OCI-LY7 (cell line): Measurements from ENCODE around the gene TRDN. TPM values are rescaled to one million over a fixed set of nuclear protein-coding genes. Genes with fewer than 3 reads are reported as not detected.

Experiments
- BruUV-seq: library from RNA; stranded (reverse); fragments of 400-500 nt; replicated peaks from 2 replicates; lab custom pipeline; 2021; lab: Mats Ljungman, UMichigan
- CTCF ChIA-PET: fragments of 300-600 bp; sonication (Branson Sonifier 250); formaldehyde crosslinking; loops from one replicate; lab custom pipeline; 2022; ENCODE audit warnings: antibody characterized with exemption; ENCODE audit not compliant: unreplicated experiment; lab: Charles Lee
- POLR2A ChIA-PET: fragments of 300-600 bp; sonication (Branson Sonifier 250); formaldehyde crosslinking; loops from one replicate; lab custom pipeline; 2022; ENCODE audit warnings: antibody characterized with exemption; lab: Charles Lee
- DNase-seq: peaks from one replicate; pipeline ENCODE4 v3.0.0-alpha.2; 2015; ENCODE audit warnings: low spot score
- H2AFZ ChIP-seq: fragments of 200-600 bp; sonication (generic), shearing (Covaris generic); 2 replicates; pipeline ENCODE4 v1.6.1; 2014; ENCODE audit warnings: mild to moderate bottlenecking, antibody characterized with exemption, low read length, moderate library complexity
- H3K27ac ChIP-seq: fragments of 200-600 bp; sonication (generic); 2 replicates; pipeline ENCODE4 v1.5.1; 2014; ENCODE audit warnings: mixed run types, low read depth, mild to moderate bottlenecking, moderate library complexity, low read length, inconsistent platforms; ENCODE audit not compliant: poor library complexity, severe bottlenecking
- H3K36me3 ChIP-seq: fragments of 200-600 bp; sonication (generic); 2 replicates; pipeline ENCODE4 v1.6.1; 2014; ENCODE audit warnings: mild to moderate bottlenecking, antibody characterized with exemption, low read length, moderate library complexity, mixed read lengths; ENCODE audit not compliant: insufficient read depth
- H3K4me1 ChIP-seq: fragments of 200-600 bp; sonication (generic); 2 replicates; pipeline ENCODE4 v1.5.1; 2014; ENCODE audit warnings: mild to moderate bottlenecking, low read length; ENCODE audit not compliant: insufficient read depth, poor library complexity, severe bottlenecking
- H3K4me2 ChIP-seq: fragments of 200-600 bp; sonication (generic); 2 replicates; pipeline ENCODE4 v1.6.1; 2014; ENCODE audit warnings: mild to moderate bottlenecking, low read length
- H3K4me3 ChIP-seq: fragments of 200-600 bp; sonication (generic); 2 replicates; pipeline ENCODE4 v1.5.1; 2014; ENCODE audit warnings: mild to moderate bottlenecking, low read depth, low read length; ENCODE audit not compliant: poor library complexity, severe bottlenecking
- H3K79me2 ChIP-seq: fragments of 200-600 bp; sonication (generic); 2 replicates; pipeline ENCODE4 v1.6.1; 2016; ENCODE audit warnings: low read depth, mild to moderate bottlenecking, low read length, moderate library complexity, mixed read lengths; ENCODE audit not compliant: insufficient read depth
- H3K9me2 ChIP-seq: fragments of 200-600 bp; sonication (generic); 2 replicates; pipeline ENCODE4 v1.6.1; 2016; ENCODE audit warnings: mild to moderate bottlenecking, low read length, mixed read lengths; ENCODE audit not compliant: insufficient read depth
- H3K9me3 ChIP-seq: fragments of 200-600 bp; sonication (generic); 2 replicates; pipeline ENCODE4 v1.6.1; 2014; ENCODE audit warnings: mild to moderate bottlenecking, mixed run types, low read length, mixed read lengths
- H4K20me1 ChIP-seq: fragments of 200-600 bp; sonication (generic); 2 replicates; pipeline ENCODE4 v1.6.1; 2014; ENCODE audit warnings: mild to moderate bottlenecking, antibody characterized with exemption, low read length, moderate library complexity, mixed read lengths; ENCODE audit not compliant: insufficient read depth
- CTCF ChIP-seq: fragments of 200-600 bp; sonication (generic); conservative IDR thresholded peaks from 2 replicates; pipeline ENCODE4 v1.5.1; 2014; ENCODE audit warnings: mild to moderate bottlenecking, antibody characterized with exemption, low read length, moderate library complexity, mixed read lengths
- EZH2phosphoT487 ChIP-seq: fragments of 200-600 bp; sonication (generic); IDR thresholded peaks from 2 replicates; pipeline ENCODE4 v1.6.1; 2018; ENCODE audit warnings: low read depth, borderline replicate concordance, mild to moderate bottlenecking, mixed run types, antibody characterized with exemption, low read length, moderate library complexity, mixed read lengths
- intact Hi-C: fragments of 100-400 bp; cut with micrococcal nuclease; formaldehyde crosslinking; loops from one replicate; pipeline ENCODE4 v1.10.0; 2022; ENCODE audit not compliant: unreplicated experiment
- total RNA-seq, 2 experiments: library from RNA; depleted of rRNA in 1 of 2; stranded (reverse); fragments of >200 nt in 1 of 2; shearing (Covaris generic) in 1 of 2; gene quantifications; 2 replicates each; pipeline ENCODE4 v1.2.3, GENCODE V29; 2014 to 2022

The TRDN gene
- total RNA-seq, 2 experiments from 2014 or later: not detected

DNA sequence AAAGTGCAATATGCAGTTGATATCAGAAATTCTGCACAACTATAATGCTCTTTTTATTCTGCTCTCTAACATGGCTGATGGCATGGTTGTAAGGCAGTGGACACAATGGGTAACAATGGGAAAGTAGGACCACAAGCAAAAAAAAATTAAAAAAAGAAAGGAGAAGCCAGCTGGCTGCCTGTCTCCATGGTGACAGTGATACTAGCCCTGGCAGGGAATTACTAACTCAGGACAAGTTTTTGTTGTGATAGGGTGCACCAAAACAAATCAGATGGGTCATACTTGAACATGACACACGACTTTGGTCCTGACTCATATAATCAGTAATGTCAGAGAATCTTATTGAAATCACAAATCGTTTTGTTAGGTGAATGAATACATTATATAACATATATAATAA lies 169.4 kb downstream of the TRDN start:
- H4K20me1 ChIP-seq: no peaks in the 10 kb centered on the region
- no peak for TF ChIP-seq CTCF
- TF ChIP-seq EZH2phosphoT487: no peak
- ChIA-PET CTCF (no interaction called here), POLR2A (no interaction called here)
- no peaks in the 10 kb centered on the region for H3K4me1 ChIP-seq
- H3K27ac ChIP-seq: no peak overlapping the region
- H3K4me2 ChIP-seq: no peak overlapping the region
- DNase-seq: no peak
- no peaks in the 10 kb centered on the region for H3K9me2 ChIP-seq
- BruUV-seq: no TSS peak
- no peaks in the 10 kb centered on the region for H3K9me3 ChIP-seq
- no peaks in the 10 kb centered on the region for H3K79me2 ChIP-seq
- H3K4me3 ChIP-seq: no peak overlapping the region
- intact Hi-C loops: no loop called here
- no peak overlapping the region for H2AFZ ChIP-seq
- no peaks in the 10 kb centered on the region for H3K36me3 ChIP-seq

GRCh38 chr6:123462152-123462551 lies 174.6 kb downstream of the TRDN start:
- intact Hi-C loops: no loop called here
- BruUV-seq: no TSS peak
- ChIA-PET POLR2A (interaction anchor here (0.5 kb wide), 1 partner anchor 578 kb away, joined by 3 read pairs; no protein-coding TSS in a partner anchor), CTCF (no interaction called here)
- no peaks in the 10 kb centered on the region for H3K36me3 ChIP-seq
- H3K4me2 ChIP-seq: no peak overlapping the region
- no peaks in the 10 kb centered on the region for H3K4me1 ChIP-seq
- TF ChIP-seq EZH2phosphoT487: no peak
- no peak for TF ChIP-seq CTCF
- no peak for DNase-seq
- no peak overlapping the region for H3K4me3 ChIP-seq
- H3K79me2 ChIP-seq: no peaks in the 10 kb centered on the region
- peaks cover 3% of the 10 kb centered on the region; the same call in 1 of the 2 replicates for H3K9me2 ChIP-seq
- no peak overlapping the region for H3K27ac ChIP-seq
- no peaks in the 10 kb centered on the region for H4K20me1 ChIP-seq
- no peaks in the 10 kb centered on the region for H3K9me3 ChIP-seq
- H2AFZ ChIP-seq: no peak overlapping the region

DNA sequence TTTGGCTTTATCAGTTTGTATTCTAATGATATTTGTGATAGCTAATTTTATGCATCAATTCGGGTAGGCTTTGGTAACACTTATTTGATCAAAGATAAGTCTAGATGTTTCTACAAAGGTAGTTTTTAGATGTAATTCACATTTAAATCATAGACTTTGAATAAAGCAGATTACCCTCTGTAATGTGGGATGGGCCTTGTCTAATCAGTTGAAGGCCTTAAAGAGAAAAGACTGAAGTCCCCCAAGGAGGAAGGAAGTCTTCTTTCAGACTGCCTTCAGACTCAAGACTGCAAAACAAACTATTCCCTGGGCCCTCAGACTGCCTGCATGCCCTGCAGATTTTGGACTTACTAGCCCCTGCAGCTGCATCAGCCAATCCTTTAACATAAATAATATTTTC lies 178.5 kb downstream of the TRDN start:
- POLR2A ChIA-PET: interaction anchor here (0.6 kb wide), 1 partner anchor 202 kb away, joined by 3 read pairs; no protein-coding TSS in a partner anchor
- Histone ChIP-seq H3K79me2 (no peaks in the 10 kb centered on the region), H3K4me1 (no peaks in the 10 kb centered on the region), H4K20me1 (no peaks in the 10 kb centered on the region), H3K27ac (no peak overlapping the region), H3K4me3 (no peak overlapping the region), H3K9me3 (no peaks in the 10 kb centered on the region), H3K36me3 (no peaks in the 10 kb centered on the region), H3K9me2 (peaks cover 3% of the 10 kb centered on the region; the same call in 1 of the 2 replicates), H3K4me2 (no peak overlapping the region), H2AFZ (no peak overlapping the region)
- CTCF ChIA-PET: no interaction called here
- intact Hi-C loops: no loop called here
- BruUV-seq: no TSS peak
- no peak for DNase-seq
- TF ChIP-seq EZH2phosphoT487: no peak
- no peak for TF ChIP-seq CTCF
